H9 (cell line): ENCODE data around the gene SYT2. TPM values are rescaled to one million over a fixed set of nuclear protein-coding genes. Genes with fewer than 3 reads are reported as not detected.

Source experiments
- DNase-seq: peaks from one replicate; pipeline ENCODE4 v3.0.0-alpha.2; 2017
- H2AFZ ChIP-seq: one replicate; pipeline ENCODE4 v1.6.1; 2013; ENCODE audit warnings: mild to moderate bottlenecking, low read length, control low read depth, moderate library complexity
- H2AK5ac ChIP-seq: 2 replicates; pipeline ENCODE4 v1.6.1; 2013; ENCODE audit warnings: low read length, control low read depth, mixed read lengths; ENCODE audit not compliant: insufficient read length
- H2BK120ac ChIP-seq: one replicate; pipeline ENCODE4 v1.6.1; 2013; ENCODE audit warnings: low read depth, mild to moderate bottlenecking, low read length, control low read depth, inconsistent platforms; ENCODE audit not compliant: poor library complexity, severe bottlenecking
- H2BK12ac ChIP-seq: 2 replicates; pipeline ENCODE4 v1.6.1; 2013; ENCODE audit warnings: low read length, control low read depth, mixed read lengths, low read depth; ENCODE audit not compliant: insufficient read length
- H2BK15ac ChIP-seq: 2 replicates; pipeline ENCODE4 v1.6.1; 2013; ENCODE audit warnings: low read depth, low read length, control low read depth
- H2BK20ac ChIP-seq: one replicate; pipeline ENCODE4 v1.6.1; 2013; ENCODE audit warnings: low read depth, mild to moderate bottlenecking, low read length, control low read depth, inconsistent platforms; ENCODE audit not compliant: poor library complexity, severe bottlenecking
- H2BK5ac ChIP-seq: 2 replicates; pipeline ENCODE4 v1.6.1; 2013; ENCODE audit warnings: low read length, control low read depth, mixed read lengths; ENCODE audit not compliant: insufficient read length
- H3K14ac ChIP-seq: 2 replicates; pipeline ENCODE4 v1.6.1; 2013; ENCODE audit warnings: low read length, control low read depth; ENCODE audit not compliant: insufficient read depth
- H3K18ac ChIP-seq: 2 replicates; pipeline ENCODE4 v1.6.1; 2013; ENCODE audit warnings: low read depth, mild to moderate bottlenecking, mixed read lengths, low read length, control low read depth; ENCODE audit not compliant: insufficient read length
- H3K23ac ChIP-seq: 2 replicates; pipeline ENCODE4 v1.6.1; 2013; ENCODE audit warnings: low read length, control low read depth, mixed read lengths, low read depth; ENCODE audit not compliant: insufficient read length
- H3K23me2 ChIP-seq: 2 replicates; pipeline ENCODE4 v1.6.1; 2013; ENCODE audit warnings: low read depth, mild to moderate bottlenecking, mixed read lengths, low read length, control low read depth; ENCODE audit not compliant: insufficient read length, poor library complexity, severe bottlenecking
- H3K27ac ChIP-seq: 2 replicates; pipeline ENCODE4 v1.5.1; 2013; ENCODE audit warnings: low read length, control low read depth, mixed read lengths, low read depth; ENCODE audit not compliant: insufficient read length
- H3K27me3 ChIP-seq: 2 replicates; pipeline ENCODE4 v1.6.1; 2013; ENCODE audit warnings: low read length, control low read depth, inconsistent platforms; ENCODE audit not compliant: insufficient read depth
- H3K4ac ChIP-seq: 2 replicates; pipeline ENCODE4 v1.6.1; 2013; ENCODE audit warnings: low read depth, mild to moderate bottlenecking, control low read depth, inconsistent platforms, low read length, moderate library complexity
- H3K4me1 ChIP-seq: 2 replicates; pipeline ENCODE4 v1.6.1; 2013; ENCODE audit warnings: low read length, control low read depth, inconsistent platforms; ENCODE audit not compliant: insufficient read depth
- H3K4me2 ChIP-seq: 2 replicates; pipeline ENCODE4 v1.6.1; 2013; ENCODE audit warnings: low read length, control low read depth, mixed read lengths; ENCODE audit not compliant: insufficient read length, insufficient read depth
- H3K56ac ChIP-seq: 2 replicates; pipeline ENCODE4 v1.6.1; 2013; ENCODE audit warnings: low read depth, mild to moderate bottlenecking, mixed read lengths, low read length, control low read depth; ENCODE audit not compliant: insufficient read length
- H3K79me1 ChIP-seq: 2 replicates; pipeline ENCODE4 v1.6.1; 2013; ENCODE audit warnings: low read depth, mild to moderate bottlenecking, moderate library complexity, low read length, control low read depth, inconsistent platforms; ENCODE audit not compliant: insufficient read depth, poor library complexity, severe bottlenecking
- H3K79me2 ChIP-seq: 2 replicates; pipeline ENCODE4 v1.6.1; 2013; ENCODE audit warnings: low read length, control low read depth, inconsistent platforms; ENCODE audit not compliant: insufficient read depth
- H3K9ac ChIP-seq: 2 replicates; pipeline ENCODE4 v1.6.1; 2013; ENCODE audit warnings: low read length, control low read depth, mixed read lengths; ENCODE audit not compliant: insufficient read length; ENCODE audit errors: extremely low read depth
- H3K9me3 ChIP-seq: one replicate; pipeline ENCODE4 v1.6.1; 2013; ENCODE audit warnings: low read depth, low read length, inconsistent platforms; ENCODE audit not compliant: control insufficient read depth
- H3T11ph ChIP-seq: one replicate; pipeline ENCODE4 v1.6.1; 2013; ENCODE audit warnings: mild to moderate bottlenecking, low read length, control low read depth, inconsistent platforms
- H4K20me1 ChIP-seq: one replicate; pipeline ENCODE4 v1.6.1; 2013; ENCODE audit not compliant: control insufficient read depth, insufficient read length, insufficient read depth
- H4K5ac ChIP-seq: 2 replicates; pipeline ENCODE4 v1.6.1; 2013; ENCODE audit warnings: low read depth, mild to moderate bottlenecking, mixed read lengths, low read length, control low read depth; ENCODE audit not compliant: insufficient read length
- H4K8ac ChIP-seq: replicated peaks from 2 replicates; pipeline ENCODE4 v1.6.1; 2013; ENCODE audit warnings: low read length, control low read depth, mixed read lengths, low read depth; ENCODE audit not compliant: insufficient read length
- H4K91ac ChIP-seq: 2 replicates; pipeline ENCODE4 v1.6.1; 2013; ENCODE audit warnings: low read depth, mild to moderate bottlenecking, moderate library complexity, mixed read lengths, low read length, control low read depth; ENCODE audit not compliant: insufficient read length
- H3K27ac Mint-ChIP-seq, 3 experiments: 2 replicates in 2 of 3; 3 replicates in 1 of 3; pipeline ENCODE4 v1.8.0; 2020 to 2021; ENCODE audit warnings: mixed read lengths in 3 of 3, mild to moderate bottlenecking in 1 of 3, moderate library complexity in 1 of 3
- H3K27me3 Mint-ChIP-seq: 2 replicates; pipeline ENCODE4 v1.8.0; 2021; ENCODE audit warnings: low read depth, mild to moderate bottlenecking, moderate library complexity, mixed read lengths
- H3K36me3 Mint-ChIP-seq, 3 experiments: 2 replicates in 2 of 3; 3 replicates in 1 of 3; pipeline ENCODE4 v1.8.0; 2020 to 2021; ENCODE audit warnings: low read depth in 3 of 3, mixed read lengths in 3 of 3; ENCODE audit not compliant: insufficient read depth in 1 of 3
- H3K4me1 Mint-ChIP-seq, 2 experiments: 2 replicates each; pipeline ENCODE4 v1.8.0; 2020; ENCODE audit warnings: mixed read lengths in 2 of 2
- H3K4me3 Mint-ChIP-seq, 2 experiments: 2 replicates in 1 of 2; 3 replicates in 1 of 2; pipeline ENCODE4 v1.8.0; 2020 to 2021; ENCODE audit warnings: mild to moderate bottlenecking in 2 of 2, mixed read lengths in 2 of 2, moderate library complexity in 1 of 2
- H3K9me3 Mint-ChIP-seq, 2 experiments: 2 replicates in 1 of 2; 3 replicates in 1 of 2; pipeline ENCODE4 v1.8.0; 2020; ENCODE audit warnings: mild to moderate bottlenecking in 2 of 2, mixed read lengths in 2 of 2, moderate library complexity in 1 of 2
- CTCF ChIP-seq: fragments of 200-600 bp; sonication (generic); conservative IDR thresholded peaks from 3 replicates; pipeline ENCODE4 v1.8.0; 2021; ENCODE audit warnings: antibody characterized with exemption, mild to moderate bottlenecking
- WGBS: extraction: QIAGEN DNeasy Blood & Tissue Kit; methylation state at CpG from one replicate; pipeline ENCODE4 v1.1.7; 2013; ENCODE audit warnings: missing lambda C conversion rate, low lambda C conversion rate, mixed read lengths; ENCODE audit not compliant: insufficient read length; ENCODE audit errors: extremely low coverage; 5-methylcytosine and 5-hydroxymethylcytosine counted together
- total RNA-seq: library from RNA; stranded (reverse); gene quantifications from 2 replicates; pipeline ENCODE4 v1.2.1, GENCODE V29; 2021

SYT2 gene
- total RNA-seq, 1 experiment from 2014 or later = 3.3 TPM

DNA sequence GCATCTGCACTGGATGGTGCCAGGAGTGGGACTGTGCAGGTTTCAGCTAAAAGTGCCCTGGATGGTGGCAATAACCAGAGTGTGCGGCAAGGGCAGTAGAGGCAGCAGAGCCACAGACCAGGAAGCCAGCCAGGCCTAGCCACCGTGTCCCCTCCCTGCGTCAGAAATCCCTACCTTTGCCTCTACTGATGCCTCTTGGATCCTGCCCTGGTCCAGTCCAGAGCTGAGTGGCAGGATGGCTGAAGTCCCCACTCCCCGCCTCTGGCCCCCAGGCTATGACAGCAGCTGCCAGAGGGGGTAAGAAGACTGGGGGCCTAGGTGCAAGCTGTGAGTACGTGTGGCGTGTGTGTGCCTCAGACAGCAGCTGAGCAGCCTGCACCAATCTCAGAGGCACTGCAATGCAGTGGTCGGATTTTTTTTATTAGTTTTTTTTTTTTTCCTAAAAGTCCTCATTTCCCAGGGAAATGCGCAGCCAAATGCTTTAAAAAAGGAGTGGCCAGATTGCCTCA lies 51.9 kb downstream of the SYT2 start:
- no CpG with 5 or more reads among the region's 8 CpGs for whole genome bisulfite sequencing
- H3K27ac Mint-ChIP-seq = peak overlapping the region in 1 of 3 experiments; percentile 33; a peak in 1 of 7 replicates
- peaks cover 5 to 10% of the 10 kb centered on the region in 2 experiments for H3K4me1 Mint-ChIP-seq
- Histone ChIP-seq H4K5ac (no peak overlapping the region), H3K18ac (no peak overlapping the region), H2BK120ac (no peak overlapping the region), H2BK15ac (no peak overlapping the region), H2AFZ (no peak overlapping the region), H2AK5ac (no peak overlapping the region), H4K20me1 (peaks cover 2% of the 10 kb centered on the region), H3K27me3 (no peaks in the 10 kb centered on the region), H4K8ac (no peak overlapping the region), H3K27ac (no peak overlapping the region), H2BK20ac (no peak overlapping the region), H3K23ac (no peak overlapping the region), H3T11ph (no peak overlapping the region), H3K79me2 (no peaks in the 10 kb centered on the region), H3K4me1 (no peaks in the 10 kb centered on the region), H3K4ac (no peak overlapping the region), H2BK12ac (no peak overlapping the region), H3K56ac (no peak overlapping the region), H3K14ac (no peak overlapping the region), H3K23me2 (no peaks in the 10 kb centered on the region), H3K9me3 (no peaks in the 10 kb centered on the region), H4K91ac (no peak overlapping the region), H3K4me2 (no peak overlapping the region), H3K9ac (no peak overlapping the region), H2BK5ac (no peak overlapping the region), H3K79me1 (no peaks in the 10 kb centered on the region)
- H3K36me3 Mint-ChIP-seq = no peaks in the 10 kb centered on the region
- peaks cover 5% of the 10 kb centered on the region; the same call in 1 of the 2 replicates for H3K27me3 Mint-ChIP-seq
- TF ChIP-seq CTCF = no peak
- no peak for DNase-seq
- H3K9me3 Mint-ChIP-seq = no peaks in the 10 kb centered on the region
- H3K4me3 Mint-ChIP-seq = no peak overlapping the region
